ENCODE data around the gene ZDHHC11B.

The ZDHHC11B gene

DNA sequence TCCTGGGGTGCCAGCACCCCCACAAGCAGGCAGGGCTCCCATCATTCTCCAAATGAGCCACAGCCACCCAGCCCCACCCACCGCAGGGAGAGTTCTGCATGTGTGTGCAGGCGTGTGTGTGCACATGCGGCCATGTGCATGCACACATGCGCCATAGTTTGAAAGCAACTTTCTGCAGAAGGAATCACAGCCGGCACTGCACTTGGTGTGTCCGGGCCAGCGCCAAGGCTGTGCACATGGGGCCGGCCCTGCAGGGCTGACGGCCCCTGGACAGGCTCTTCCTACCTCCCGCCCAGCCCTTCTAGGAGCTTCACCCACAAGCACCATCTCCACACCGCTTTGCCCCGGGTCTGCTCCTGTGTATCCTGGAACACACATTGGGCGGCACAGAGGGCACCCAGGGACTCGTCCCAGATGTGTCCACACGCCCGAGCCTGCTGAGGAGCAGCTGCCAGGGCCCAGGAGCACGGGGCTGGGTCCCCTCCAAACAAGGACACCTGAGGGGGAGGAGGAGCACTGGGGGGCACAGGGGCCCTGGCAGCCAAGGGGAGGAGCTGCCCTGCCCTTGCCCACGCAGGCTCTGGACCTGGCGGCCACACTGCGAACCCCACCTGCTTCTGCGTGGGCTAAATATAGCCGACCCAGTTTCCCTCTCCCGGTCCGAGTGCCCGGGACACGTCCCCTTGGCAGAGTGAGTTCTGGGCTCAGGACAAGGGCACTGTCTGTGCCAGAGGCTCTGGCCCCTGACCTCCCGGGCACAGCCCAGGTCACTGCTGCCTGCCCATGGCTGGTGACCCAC is 110.5 kb downstream of the ZDHHC11B start:
- no peak for DNase-seq (ENCODE audit: low read depth, low spot score)

DNA sequence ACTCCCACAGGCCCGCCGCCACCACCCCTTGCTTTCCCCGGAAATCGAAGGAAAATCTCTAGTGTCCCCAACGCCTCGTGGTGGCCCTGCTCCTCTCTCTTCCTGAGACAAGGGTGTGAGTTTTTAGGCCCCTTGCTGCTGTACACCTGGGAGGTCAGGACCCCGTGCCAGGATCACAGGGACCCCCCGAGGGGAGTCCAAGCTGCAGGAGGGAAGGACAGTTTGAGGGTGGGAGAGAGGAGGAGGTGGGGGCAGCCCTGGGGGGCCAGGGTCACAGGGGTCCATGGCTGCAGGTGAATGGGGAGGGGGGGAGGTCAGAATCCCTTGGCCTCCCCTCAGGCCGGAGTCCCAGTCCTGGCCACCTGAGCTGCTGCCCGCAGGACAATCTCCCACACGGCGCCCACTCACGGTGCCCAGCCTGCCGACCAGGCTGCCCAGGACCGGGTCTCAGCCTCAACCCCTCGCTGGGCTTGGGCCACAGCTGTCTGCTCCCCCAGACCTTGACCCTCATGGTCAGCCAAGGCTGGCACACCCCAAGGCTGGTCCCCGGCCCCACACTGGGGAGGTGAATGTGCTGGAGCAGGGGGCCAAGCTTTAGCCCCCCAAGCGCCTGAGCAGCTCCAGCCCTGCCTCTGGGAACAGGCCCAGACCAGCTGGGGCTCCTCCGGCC is 111.2 kb downstream of the ZDHHC11B start:
- DNase-seq (ENCODE audit: low read depth, low spot score), result no peak

DNA sequence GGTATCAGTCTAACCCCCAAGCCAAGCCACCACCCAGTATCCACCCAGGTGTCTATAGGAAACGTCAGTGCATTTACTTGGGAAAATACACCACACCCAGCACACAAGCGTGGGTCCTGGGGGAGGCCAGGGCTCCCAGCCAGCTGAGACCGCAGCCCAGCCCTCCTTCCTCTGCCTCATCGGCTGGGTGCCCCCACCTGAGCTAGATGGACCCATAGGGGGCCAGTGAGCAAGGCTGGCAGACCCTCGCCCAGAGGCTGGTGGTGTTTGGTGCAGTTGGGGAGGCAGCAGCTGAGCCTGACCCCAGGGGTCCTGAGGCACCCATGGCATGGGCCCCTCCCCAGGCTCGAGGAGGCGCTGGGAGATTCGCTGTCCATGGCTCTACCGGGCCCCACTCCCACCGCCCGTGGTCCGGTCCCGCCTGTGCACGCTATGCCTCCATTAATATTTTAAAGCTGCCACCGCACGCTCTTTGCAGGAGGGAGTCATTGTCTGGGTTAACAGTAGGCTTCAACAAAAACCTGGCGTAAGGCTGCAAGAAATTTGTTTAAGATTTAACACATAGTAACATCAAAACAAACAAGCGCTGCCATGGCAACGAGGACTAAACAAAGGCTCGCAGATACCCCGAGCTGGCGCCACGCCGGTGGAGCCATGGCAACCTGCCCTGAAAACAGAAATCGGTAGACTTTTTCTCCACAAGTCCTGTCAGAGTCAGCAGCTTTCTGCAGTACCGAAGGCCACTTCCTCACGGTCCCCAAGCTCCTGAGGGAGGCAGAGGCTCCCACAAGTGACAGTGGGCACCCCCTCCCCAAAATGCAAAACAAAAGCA is 112.0 kb downstream of the ZDHHC11B start:
- peak; percentile 52 for DNase-seq (ENCODE audit: low read depth, low spot score)

DNA sequence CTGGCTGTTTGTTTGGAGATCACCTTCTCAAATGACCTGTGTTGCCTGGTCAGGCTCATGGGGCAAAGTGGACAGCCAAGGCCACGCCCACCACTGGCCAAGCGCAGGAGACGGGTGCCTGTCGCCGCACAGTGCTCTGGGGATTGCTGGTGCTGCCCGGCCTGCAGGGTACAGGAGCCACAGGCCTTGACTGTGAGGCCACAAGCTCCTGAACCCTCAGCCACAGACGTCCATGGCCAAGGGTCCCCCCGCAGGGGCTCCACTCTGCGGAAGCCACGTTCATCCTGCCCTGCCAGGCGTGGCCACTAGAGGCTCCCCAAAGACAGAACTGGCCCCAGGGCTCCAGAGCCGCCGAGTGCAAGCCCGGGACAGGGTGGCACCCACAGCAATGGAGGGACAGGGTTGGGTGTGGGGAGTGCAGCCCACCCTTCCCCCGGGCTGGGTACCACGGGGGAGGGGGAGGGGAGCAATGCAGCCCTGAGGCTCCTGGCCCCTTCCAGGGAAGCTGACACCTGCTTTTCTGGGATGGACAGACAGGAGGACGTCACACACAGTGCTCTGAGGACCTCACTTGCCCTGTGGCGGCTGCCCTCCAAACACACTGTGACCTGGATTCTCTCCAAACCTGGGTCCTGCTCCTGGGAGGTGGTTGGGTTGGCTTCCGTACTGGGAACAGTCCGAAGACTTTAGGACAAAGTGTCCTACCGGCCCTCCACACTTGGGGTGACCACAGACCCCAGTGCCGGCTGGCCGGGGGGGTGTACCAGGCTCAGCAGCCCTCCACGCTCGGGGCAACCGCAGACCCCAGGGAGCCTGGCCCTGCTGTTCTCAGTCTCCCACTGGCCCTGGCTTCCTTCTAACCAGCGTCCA is 112.8 kb downstream of the ZDHHC11B start:
- DNase-seq (ENCODE audit: low read depth, low spot score), result peak; percentile 39

DNA sequence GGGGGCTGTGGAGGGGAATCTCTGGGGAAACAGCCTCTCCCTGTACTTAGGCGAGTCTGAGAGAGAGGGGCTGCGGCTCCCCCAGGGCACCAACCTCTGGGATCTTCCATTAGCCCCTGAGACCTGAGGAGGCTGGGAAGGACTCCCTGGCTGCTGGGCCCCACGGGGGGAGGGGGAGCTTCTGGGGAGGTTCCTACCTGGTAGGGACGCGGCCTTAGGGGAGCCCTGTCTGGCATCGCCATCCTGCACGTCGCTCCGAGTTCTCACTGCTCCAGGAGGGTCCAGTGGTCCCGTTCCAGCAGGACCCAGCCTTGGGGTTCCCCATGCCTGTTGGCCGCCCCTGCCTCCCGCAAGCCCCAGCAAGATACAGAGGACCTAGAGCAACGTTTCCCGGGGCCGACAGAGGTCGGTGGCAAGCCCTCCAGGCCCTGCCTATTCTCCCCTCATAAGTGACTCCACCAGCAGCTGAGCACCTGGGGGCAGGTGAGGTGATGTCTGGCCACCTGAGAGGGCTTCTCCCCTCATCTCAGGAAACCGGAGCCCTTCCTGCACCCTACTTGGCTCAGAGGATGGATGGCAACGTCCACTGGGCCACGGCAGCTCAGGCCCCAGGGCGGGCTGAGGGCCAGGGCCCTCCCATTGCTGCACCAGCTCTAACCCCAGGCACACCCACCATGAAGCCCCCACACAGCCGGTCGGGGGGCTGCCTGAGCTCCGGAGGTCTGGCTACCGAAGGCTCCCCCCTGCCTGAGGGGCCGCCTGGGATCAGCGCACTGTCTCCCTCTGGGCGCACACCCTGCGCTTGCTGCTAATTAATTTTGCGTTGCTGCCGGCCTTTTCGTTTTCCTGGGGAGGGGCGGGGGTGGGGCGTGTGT is 113.9 kb downstream of the ZDHHC11B start:
- no peak for DNase-seq (ENCODE audit: low read depth, low spot score)

DNA sequence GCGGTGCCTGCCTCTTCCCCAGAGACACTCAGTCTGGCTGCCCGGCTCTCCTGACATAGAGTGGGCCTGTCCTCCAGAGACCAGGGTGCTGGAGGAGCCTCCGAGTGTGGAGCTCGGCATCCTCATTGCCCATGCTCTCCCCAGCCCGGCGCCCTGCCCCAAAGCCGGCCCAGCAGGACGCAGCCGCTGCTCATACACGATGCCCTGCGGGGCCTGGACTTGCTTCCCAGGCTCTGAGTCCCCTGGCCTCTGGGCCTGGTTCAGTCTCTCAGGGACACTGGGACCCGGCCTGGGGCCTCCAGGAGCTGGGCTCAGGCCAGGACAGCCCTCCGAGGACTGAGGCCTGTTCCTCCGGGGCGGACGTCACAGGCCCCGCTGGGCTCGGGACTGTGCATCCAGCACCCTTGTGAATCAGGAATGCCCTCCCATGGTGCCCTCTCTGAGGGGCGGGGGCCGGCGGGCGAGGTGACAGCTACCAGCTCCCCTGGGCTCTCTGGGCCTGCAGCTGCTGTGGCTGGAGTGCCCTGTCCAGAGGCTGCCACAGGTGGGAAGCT is 114.6 kb downstream of the ZDHHC11B start:
- no peak for DNase-seq (ENCODE audit: low read depth, low spot score)

DNA sequence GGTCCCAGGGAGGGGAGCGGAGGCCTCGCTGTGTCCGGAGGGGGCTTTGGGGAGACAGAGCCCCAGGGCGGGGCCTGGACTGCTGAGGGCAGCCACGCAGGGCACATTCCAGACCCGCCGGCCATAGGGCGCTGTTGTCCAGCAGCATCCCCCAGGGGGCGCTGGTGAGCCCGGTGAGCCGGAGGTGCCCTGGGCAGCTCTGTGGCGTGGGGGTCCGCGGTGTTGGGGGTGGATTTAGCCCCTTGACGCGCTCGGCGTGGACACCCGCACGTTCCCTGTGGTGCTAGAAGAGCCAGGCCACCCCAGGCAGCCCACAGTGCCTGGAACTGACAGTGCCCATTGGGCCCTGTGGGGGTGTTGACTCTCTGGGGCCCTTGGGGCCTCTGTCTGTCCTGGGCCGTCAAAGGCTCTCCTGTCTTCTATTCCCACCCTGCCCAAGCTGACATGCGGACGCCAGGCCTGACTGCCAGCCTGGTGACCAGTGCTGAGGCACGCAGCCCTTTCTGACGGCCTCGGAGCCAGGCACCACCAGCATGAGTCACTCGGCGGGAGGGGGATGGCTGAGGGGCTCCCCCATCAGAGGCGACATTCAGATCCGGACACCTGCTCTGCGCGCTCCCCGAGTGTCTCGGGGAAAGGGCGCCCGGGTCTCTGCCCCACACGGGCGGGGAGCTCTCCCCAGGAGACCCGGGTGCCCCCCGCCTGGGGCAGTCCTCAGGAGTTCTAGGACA is 115.3 kb downstream of the ZDHHC11B start:
- DNase-seq (ENCODE audit: low read depth, low spot score), result peak; percentile 19

DNA sequence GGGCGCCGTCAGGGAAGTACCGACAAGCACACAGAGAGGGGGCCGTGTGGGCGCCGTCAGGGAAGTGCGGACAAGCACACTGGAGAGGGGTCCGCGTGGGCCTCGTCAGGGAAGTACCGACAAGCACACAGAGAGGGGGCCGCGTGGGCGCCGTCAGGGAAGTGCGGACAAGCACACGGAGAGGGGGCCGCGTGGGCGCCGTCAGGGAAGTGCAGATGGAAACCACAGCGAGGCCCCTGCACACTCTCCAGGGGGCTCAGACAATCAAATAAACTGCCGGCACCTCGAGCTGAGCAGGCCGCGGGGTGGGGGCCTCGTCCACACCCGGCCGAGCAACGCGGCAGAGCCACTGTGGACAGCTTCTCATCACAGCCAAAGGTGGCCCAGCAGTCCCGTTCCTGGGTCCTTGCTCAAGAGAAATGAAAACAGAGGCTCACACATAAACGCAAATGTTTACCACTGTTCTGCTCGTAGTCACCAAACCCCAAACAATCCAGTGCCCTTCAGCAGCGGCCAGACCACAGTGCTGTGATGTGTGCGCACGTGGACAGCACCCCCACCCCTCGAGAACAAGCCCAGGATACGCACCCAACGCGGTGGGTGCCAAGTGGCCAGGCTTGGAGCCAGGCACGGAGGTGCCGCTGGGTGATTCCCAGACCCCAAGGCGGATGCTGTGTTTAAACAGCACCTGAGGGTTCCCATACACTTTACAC is 116.1 kb downstream of the ZDHHC11B start:
- no peak for DNase-seq (ENCODE audit: low read depth, low spot score)

DNA sequence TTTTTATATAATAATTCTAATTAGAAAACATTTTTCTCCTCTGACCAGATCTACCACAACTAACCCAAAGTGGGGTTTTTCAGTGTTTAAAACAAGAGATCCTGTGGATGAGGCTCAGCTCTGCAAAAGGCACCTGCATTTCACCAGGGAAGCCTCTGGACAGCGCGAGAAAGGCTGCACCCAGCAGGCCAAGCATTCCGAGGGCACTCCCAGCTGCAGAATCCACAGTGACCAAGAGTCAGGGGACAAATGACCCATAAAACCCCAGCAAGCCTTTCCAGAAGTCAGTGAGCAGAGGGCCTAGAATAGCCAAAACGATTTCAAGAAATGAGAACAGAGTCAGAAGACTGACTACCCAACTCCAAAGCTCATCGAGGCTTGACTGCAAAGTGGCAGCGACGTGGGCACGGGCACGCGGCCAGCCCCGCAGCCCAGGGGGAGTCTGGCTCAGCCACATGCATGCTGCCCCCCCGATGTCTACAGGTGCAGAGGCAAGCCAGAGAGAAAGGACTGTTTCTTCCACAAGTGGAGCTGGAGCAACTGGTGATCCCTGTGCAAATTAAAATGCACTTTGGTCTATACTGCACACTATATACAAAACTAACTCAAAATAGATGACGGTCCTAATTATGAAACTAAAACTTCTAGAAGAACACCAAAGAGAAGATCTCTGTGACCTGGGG is 117.6 kb downstream of the ZDHHC11B start:
- no peak for DNase-seq (ENCODE audit: low read depth, low spot score)

DNA sequence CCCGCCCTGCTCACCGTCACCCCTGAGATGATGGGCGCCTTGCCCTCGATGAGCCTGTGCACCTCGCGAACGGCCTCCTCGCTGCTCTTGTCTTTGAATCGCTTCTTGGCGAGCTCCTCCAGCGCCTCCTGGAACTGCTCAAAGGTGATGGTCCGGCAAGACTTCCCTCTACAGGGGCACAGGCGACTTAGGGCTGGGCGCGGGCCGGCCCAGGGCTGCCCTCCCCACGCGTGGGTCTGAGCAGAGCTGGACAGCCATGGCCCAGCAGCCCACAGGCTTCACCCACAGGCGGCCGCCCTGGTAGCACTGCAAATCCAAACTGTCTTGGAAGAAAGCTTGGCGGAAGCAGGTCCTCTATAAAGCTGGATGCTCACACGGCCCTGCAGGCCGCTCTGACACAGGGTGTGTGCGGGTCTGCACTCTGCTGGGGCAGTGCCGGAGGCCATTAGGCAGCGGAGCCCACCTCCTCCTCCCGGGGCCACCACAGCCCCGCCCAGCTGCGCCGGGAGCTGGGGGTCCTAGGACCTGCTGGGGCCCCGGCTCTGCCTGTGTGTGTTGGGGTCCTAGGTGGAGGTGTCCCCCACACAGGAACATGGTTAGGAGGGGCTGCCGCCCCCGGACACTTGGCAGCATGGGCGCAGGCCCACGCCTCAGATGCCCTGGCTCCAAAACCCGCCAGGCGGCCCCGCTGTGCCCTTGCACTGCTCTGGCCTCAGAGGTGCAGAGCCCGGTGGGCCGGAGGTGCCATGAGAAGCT is 118.4 kb downstream of the ZDHHC11B start:
- no peak for DNase-seq (ENCODE audit: low read depth, low spot score)

DNA sequence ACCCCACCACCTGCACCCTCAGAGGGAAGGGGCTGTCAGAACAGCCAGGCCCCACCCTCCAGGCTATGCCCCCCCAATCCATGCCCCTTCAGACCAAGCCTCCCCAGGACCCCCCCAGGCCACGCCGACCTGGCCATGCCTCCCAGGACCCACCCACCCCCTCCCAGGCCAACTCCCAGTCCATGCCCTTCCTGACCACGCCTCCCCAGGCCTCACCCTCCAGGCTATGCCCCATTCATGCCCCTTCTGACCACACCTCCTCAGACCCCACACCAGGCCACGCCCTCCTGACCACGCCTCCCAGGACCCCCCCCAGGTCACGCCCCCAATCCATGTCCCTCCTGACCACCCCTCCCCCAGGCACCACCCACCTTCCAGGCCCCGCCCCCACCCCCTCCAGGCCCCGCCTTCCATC is 119.0 kb downstream of the ZDHHC11B start:
- no peak for DNase-seq (ENCODE audit: low read depth, low spot score)

DNA sequence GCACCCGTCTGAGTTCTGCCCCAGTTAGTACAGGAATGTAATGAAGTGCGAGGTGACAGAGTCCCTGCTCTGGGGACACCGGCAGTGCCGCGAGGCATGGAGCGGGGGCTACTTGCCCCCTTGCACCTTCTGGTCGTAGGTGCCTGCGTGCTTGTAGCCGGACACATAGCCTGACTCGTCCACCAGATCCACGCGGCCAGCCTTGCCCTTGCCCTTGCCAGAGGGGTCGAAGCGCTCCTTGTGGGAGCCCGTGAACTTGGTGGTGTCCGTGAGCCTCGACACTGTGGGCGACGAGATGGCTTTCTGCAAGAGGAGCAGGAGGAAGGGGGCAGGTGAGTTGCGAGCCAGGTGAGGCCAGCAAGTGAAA is 119.6 kb downstream of the ZDHHC11B start:
- no peak for DNase-seq (ENCODE audit: low read depth, low spot score)

DNA sequence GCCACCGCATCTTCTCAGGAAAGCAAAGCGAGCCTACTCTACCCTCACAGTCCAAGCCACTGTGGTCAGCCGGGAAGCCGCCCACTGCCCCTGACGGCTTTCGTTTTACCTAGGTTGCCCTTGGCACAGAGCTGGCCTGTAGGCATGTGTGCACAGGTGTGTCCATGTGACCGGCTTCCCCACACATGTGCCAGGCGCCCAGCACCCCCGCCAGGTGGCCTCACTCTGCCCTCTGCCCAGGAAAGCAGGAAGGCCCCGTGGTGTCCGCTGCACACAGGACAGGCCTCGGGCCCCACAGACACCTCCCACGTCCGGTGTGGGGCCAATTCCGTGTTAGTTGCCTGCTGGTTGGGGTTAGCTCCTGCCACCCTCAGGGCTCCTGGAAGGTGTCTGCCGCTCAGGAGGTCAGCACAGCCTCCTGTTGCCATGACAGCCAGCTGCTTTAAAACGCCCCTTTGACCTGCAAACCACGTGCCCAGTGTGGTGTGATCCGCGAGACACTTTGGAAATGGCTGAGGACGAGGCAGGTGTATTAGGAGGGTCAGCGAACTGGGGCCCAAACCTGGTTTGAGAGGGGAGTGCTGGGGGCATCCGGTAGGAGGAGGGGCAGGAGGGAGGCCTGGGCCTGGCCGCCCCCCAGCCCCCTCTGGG is 120.1 kb downstream of the ZDHHC11B start:
- DNase-seq (ENCODE audit: low read depth, low spot score), result no peak

DNA sequence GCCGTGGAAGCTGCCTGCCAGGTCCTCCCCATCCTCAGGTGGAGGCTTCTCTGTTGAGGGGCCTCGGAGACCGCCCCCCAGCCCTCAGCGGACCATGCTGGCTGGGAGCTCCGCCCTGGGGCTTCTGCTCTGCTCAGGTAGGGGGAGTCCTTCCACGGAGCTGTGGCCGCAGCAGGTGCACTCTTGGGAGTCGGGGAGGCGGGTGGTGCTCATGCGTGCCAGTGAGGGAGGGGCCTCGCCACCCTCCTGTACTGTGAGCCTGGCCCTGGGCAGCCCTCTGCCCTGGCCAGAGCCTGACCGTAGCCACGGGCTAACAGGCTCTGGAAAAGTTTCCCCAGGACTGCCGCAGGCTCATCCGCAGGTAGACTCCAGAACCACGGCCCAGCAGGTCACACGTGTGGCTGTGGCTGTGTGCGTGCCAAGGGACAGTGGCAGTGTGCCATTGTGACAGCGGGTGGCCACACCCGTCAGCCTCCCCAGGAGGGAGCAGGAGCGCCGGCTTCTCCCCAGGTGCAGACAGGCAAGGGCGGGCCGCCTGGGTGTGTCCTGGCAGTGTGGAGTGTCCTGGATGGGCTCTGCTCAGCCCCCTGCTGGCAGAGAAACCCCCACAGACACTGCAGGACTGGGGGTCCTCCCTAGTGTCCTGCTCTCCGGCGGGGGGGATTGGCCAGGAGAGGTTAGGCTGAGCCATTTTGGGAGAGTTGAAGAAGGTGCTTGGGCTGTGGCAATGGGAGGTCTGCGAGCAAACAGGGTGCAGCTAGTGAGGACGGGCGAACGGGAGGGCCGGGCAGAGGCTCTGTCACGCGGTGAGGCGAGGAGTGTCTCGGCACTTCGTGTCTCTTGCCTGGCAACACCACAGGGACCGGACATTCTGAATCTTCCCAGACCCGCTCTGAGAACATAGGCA is 120.8 kb downstream of the ZDHHC11B start:
- DNase-seq (ENCODE audit: low read depth, low spot score), result no peak

DNA sequence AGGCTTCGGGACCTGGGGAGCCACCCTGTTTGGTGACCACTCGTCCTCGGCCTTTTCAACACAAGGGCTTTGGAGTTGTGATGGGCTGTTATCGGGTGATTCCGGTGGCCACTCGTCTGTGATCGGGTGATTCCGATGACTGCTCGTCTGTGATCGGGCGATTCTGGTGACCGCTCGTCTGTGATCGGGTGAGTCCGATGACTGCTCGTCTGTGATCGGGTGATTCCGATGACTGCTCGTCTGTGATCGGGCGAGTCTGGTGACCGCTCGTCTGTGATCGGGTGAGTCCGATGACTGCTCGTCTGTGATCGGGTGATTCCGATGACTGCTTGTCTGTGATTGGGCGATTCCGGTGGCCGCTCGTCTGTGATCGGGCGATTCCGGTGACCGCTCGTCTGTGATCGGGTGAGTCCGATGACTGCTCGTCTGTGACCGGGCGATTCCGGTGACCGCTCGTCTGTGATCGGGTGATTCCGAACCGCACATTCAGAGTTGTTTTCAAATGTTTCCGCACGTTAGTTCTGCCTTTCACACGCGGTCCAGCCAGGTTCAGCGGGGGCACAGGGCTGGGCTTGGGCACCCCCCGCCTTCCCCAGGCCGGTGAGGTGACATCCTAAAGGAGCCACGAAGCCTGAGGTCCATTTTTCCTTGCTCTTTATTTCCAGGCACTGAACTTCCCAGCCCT is 121.6 kb downstream of the ZDHHC11B start:
- DNase-seq (ENCODE audit: low read depth, low spot score), result no peak

Measured in activated CD4-positive, CD25-positive, alpha-beta regulatory T cell treated with anti-CD3 and anti-CD28 coated beads, Interleukin-2, amount 50 U/mL, for 16 hours (primary cell).